SK-N-SH (cell line): Measurements from ENCODE around the gene CATSPERZ.

ENCODE experiments used
- CHD2 ChIP-seq: fragments of 150-350 bp; IDR thresholded peaks from 2 replicates; pipeline ENCODE4 v1.6.1; 2018; ENCODE audit warnings: low read length; ENCODE audit not compliant: partially characterized antibody
- ELF1 ChIP-seq: IDR thresholded peaks from 2 replicates; pipeline ENCODE4 v1.4.0; 2012
- RFX5 ChIP-seq: IDR thresholded peaks from 2 replicates; pipeline ENCODE4 v1.6.1; 2012; ENCODE audit warnings: mild to moderate bottlenecking, improper control_type of control experiment, low read length
- TF ChIP-seq, protein P1 (sequence below): fragments of 150-350 bp; IDR thresholded peaks from 2 replicates; pipeline ENCODE4 v1.6.1; 2017; ENCODE audit warnings: antibody characterized with exemption, low read length, low read depth, borderline replicate concordance

DNA sequence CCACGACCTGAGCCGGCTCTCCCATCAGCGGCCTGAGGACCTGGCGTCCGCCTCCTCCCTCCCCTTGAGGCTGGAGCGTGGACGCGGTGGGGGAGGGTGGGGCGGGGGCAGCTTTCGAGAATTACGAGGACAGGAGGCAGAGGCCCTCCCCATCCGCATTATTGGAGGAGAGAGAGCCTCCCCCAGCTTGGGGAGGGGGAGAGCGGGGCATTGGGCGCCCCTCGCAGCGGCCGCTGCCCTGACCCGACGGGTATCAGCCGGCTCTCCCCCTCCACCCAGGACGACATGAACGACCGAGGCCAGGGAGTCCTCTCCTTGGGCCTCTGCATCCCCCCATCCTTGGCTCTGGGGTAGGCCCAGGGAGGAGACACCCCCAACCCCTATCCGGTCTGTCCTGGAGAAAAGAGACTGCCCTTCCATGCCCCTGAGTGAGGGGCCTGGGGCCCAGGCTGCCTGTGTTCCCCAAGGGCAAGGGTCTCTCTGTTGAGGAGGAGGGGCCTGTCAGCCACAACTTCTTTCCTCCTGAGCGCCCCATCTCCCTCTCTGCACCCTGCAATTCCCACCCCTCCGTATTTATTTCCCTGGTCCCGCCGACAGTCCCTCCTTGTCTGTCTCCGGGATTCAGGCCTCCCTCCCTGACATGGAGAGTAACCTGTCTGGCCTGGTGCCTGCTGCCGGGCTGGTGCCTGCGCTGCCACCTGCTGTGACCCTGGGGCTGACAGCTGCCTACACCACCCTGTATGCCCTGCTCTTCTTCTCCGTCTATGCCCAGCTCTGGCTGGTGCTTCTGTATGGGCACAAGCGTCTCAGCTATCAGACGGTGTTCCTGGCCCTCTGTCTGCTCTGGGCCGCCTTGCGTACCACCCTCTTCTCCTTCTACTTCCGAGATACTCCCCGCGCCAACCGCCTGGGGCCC lies 14.0 kb upstream of the CATSPERZ start:
- TF ChIP-seq CHD2 = no peak
- TF ChIP-seq, protein P1, sequence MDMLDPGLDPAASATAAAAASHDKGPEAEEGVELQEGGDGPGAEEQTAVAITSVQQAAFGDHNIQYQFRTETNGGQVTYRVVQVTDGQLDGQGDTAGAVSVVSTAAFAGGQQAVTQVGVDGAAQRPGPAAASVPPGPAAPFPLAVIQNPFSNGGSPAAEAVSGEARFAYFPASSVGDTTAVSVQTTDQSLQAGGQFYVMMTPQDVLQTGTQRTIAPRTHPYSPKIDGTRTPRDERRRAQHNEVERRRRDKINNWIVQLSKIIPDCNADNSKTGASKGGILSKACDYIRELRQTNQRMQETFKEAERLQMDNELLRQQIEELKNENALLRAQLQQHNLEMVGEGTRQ = no peak
- no peak for TF ChIP-seq RFX5
- no peak for TF ChIP-seq ELF1
